ENCODE data around the gene AMBP. TPM values are rescaled to one million over a fixed set of nuclear protein-coding genes. Genes with fewer than 3 reads are reported as not detected.
A peak's percentile ranks its signal among the peaks of the same experiment; 100 is the strongest.

Gene AMBP
- total and polyA plus RNA-seq, 2 of the 13 experiments (the other 11 are each of a cell fraction or from before 2014, with no cell fraction given), result 1,510 to 2,580 TPM

- TF ChIP-seq ZNF546 (CRISPR knock-in tag; conservative IDR thresholded peaks at IDR 0.05), result peak; percentile 65; the same call in 1 of the 2 replicates
- TF ChIP-seq ZBTB42 (CRISPR knock-in tag; IDR thresholded peaks at IDR 0.05), result no peak; the same call in 1 of the 2 replicates
- peak; percentile 52; the same call in 1 of the 2 replicates for TF ChIP-seq MXD1 (CRISPR knock-in tag; IDR thresholded peaks at IDR 0.05)
- no peak for TF ChIP-seq NONO (IDR thresholded peaks at IDR 0.05)
- no peak for TF ChIP-seq NONO (CRISPR knock-in tag; conservative IDR thresholded peaks at IDR 0.05)
- 0 out of 2 replicates have a peak, but pooled peaks have one; percentile 44 for TF ChIP-seq ZNF367 (CRISPR knock-in tag; IDR thresholded peaks at IDR 0.05; ENCODE audit: borderline replicate concordance)
- peak; percentile 69; the same call in 1 of the 2 replicates for TF ChIP-seq KDM5A (IDR thresholded peaks at IDR 0.05; ENCODE audit: borderline replicate concordance, low read length)
- TF ChIP-seq ZNF124 (CRISPR knock-in tag; IDR thresholded peaks at IDR 0.05), result peak; percentile 97
- TF ChIP-seq ASH2L (IDR thresholded peaks at IDR 0.05; ENCODE audit: insufficient read length, low read depth, low read length), result peak; percentile 59
- peak; percentile 83 for TF ChIP-seq THAP11 (CRISPR knock-in tag; IDR thresholded peaks at IDR 0.05)
- peak; percentile 90 for TF ChIP-seq ZNF792 (CRISPR knock-in tag; IDR thresholded peaks at IDR 0.05)
- peak; percentile 94 for TF ChIP-seq SP5 (CRISPR knock-in tag; IDR thresholded peaks at IDR 0.05; ENCODE audit: borderline replicate concordance, low read depth)
- peak; percentile 93 for TF ChIP-seq BCL6 (CRISPR knock-in tag; IDR thresholded peaks at IDR 0.05)
- TF ChIP-seq GTF3A (CRISPR knock-in tag; conservative IDR thresholded peaks at IDR 0.05), result peak; percentile 75; the same call in 1 of the 2 replicates
- no peak; the same call in 1 of the 2 replicates for TF ChIP-seq ZNF24 (IDR thresholded peaks at IDR 0.05)
- TF ChIP-seq KLF6 (CRISPR knock-in tag; IDR thresholded peaks at IDR 0.05), result peak; percentile 93
- TF ChIP-seq DPF2 (CRISPR knock-in tag; IDR thresholded peaks at IDR 0.05; ENCODE audit: borderline replicate concordance, low read depth), result peak; percentile 90
- TF ChIP-seq ZSCAN20 (CRISPR knock-in tag; IDR thresholded peaks at IDR 0.05; ENCODE audit: borderline replicate concordance), result no peak
- TF ChIP-seq CEBPB (IDR thresholded peaks at IDR 0.05; ENCODE audit: borderline replicate concordance, low read depth, low read length), result no peak
- 0 out of 2 replicates have a peak, but pooled peaks have one; percentile 52 for TF ChIP-seq CREBL2 (CRISPR knock-in tag; IDR thresholded peaks at IDR 0.05; ENCODE audit: borderline replicate concordance)
- TF ChIP-seq IRF1 (CRISPR knock-in tag; IDR thresholded peaks at IDR 0.05; ENCODE audit: low read depth), result 0 out of 2 replicates have a peak, but pooled peaks have one; percentile 37
- peak; percentile 67; the same call in 1 of the 2 replicates for TF ChIP-seq ZNF136 (CRISPR knock-in tag; IDR thresholded peaks at IDR 0.05; ENCODE audit: low read depth)
- peak; percentile 99 for TF ChIP-seq ZNF556 (CRISPR knock-in tag; IDR thresholded peaks at IDR 0.05; ENCODE audit: borderline replicate concordance)
- TF ChIP-seq ERF (CRISPR knock-in tag; IDR thresholded peaks at IDR 0.05), result peak; percentile 94
- TF ChIP-seq MTA1 (CRISPR knock-in tag; IDR thresholded peaks at IDR 0.05; ENCODE audit: borderline replicate concordance), result peak; percentile 94
- TF ChIP-seq ATF7 (IDR thresholded peaks at IDR 0.05), result no peak
- peak; percentile 78; the same call in 1 of the 2 replicates for TF ChIP-seq ATF7 (CRISPR knock-in tag; IDR thresholded peaks at IDR 0.05)
- TF ChIP-seq DNMT1 (CRISPR knock-in tag; IDR thresholded peaks at IDR 0.05), result peak; percentile 78; the same call in 1 of the 2 replicates
These were observed at the start of gene AMBP (continued) for GRCh38 chr9:114078021-114078780.
